ENCODE measurements around the gene AKAP13.

- no peak for TF ChIP-seq CTCF (IDR thresholded peaks at IDR 0.05)
- no peak for TF ChIP-seq POLR2A (IDR thresholded peaks at IDR 0.05)
Observed at GRCh38 chr15:85394554-85395333, 14.3 kb downstream of the AKAP13 start.
